Tibial nerve (tissue), 4 donors: ENCODE results near the gene GREM1. TPM values are rescaled to one million over a fixed set of nuclear protein-coding genes. Genes with fewer than 3 reads are reported as not detected.

Source experiments
- DNase-seq, 2 donors: peaks; one replicate each; pipeline ENCODE4 v3.0.0-alpha.2; 2019; ENCODE audit warnings: low spot score in 2 of 2
- H3K27ac ChIP-seq, 4 donors: fragments of 200-600 bp; sonication (generic) in 3 of 4; one replicate each; pipeline ENCODE4 v1.5.1; 2017 to 2019; ENCODE audit warnings: mild to moderate bottlenecking in 1 of 4
- H3K27me3 ChIP-seq, 2 donors: fragments of 200-600 bp; sonication (generic) in 1 of 2; one replicate each; pipeline versions ENCODE4 v1.5.1 to v1.6.0; 2017 to 2019
- H3K36me3 ChIP-seq, 3 donors: fragments of 200-600 bp; sonication (generic); one replicate each; pipeline ENCODE4 v1.5.1; 2018 to 2019
- H3K4me1 ChIP-seq, 4 donors: fragments of 200-600 bp; sonication (generic) in 3 of 4; one replicate each; pipeline ENCODE4 v1.5.1; 2017 to 2019
- H3K4me3 ChIP-seq, 4 donors: fragments of 200-600 bp; sonication (generic) in 3 of 4; one replicate each; pipeline ENCODE4 v1.5.1; 2017 to 2019; ENCODE audit warnings: mild to moderate bottlenecking in 1 of 4, moderate library complexity in 1 of 4
- H3K9me3 ChIP-seq, 4 donors: fragments of 200-600 bp; sonication (generic) in 3 of 4; one replicate each; pipeline ENCODE4 v1.5.1; 2017 to 2019
- CTCF ChIP-seq, 5 experiments: fragments of 200-600 bp in 3 of 5; fragments of 450-650 bp in 2 of 5; sonication (generic) in 3 of 5; IDR thresholded peaks; one replicate each; pipeline ENCODE4 v1.5.1; 2016 to 2019; ENCODE audit warnings: antibody characterized with exemption in 5 of 5, mild to moderate bottlenecking in 3 of 5, moderate library complexity in 2 of 5
- EP300 ChIP-seq, 2 donors: sonication (generic); formaldehyde crosslinking; IDR thresholded peaks; one replicate each; pipeline ENCODE4 v1.6.1; 2017; ENCODE audit warnings: antibody characterized with exemption in 2 of 2, mild to moderate bottlenecking in 1 of 2
- POLR2A ChIP-seq, 2 donors: fragments of 450-650 bp; IDR thresholded peaks; one replicate each; pipeline ENCODE4 v1.6.1; 2017; ENCODE audit warnings: antibody characterized with exemption in 2 of 2, mild to moderate bottlenecking in 2 of 2, moderate library complexity in 2 of 2
- WGBS, 2 donors: methylation state at CpG; one replicate each; pipeline ENCODE4 v1.1.5; 2018; 5-methylcytosine and 5-hydroxymethylcytosine counted together
- total RNA-seq, 4 donors: library from RNA; depleted of rRNA; stranded (reverse); fragments of >200 nt; gene quantifications; one replicate each; pipeline ENCODE4 v1.1.0, GENCODE V29; 2016

The GREM1 gene
- total RNA-seq, 4 donors from 2014 or later: 0.30 TPM; not detected in 3

GRCh38 chr15:32688151-32688639 is 29.6 kb upstream of the GREM1 start:
- no peaks in the 10 kb centered on the region for H3K27me3 ChIP-seq
- H3K36me3 ChIP-seq: no peaks in the 10 kb centered on the region
- no peak overlapping the region for H3K27ac ChIP-seq
- TF ChIP-seq CTCF (IDR thresholded peaks at IDR 0.05) (no peak), EP300 (IDR thresholded peaks at IDR 0.05) (no peak), POLR2A (IDR thresholded peaks at IDR 0.05) (no peak)
- no peaks in the 10 kb centered on the region for H3K9me3 ChIP-seq
- H3K4me1 ChIP-seq: peaks cover 0 to 6% (median 0%) of the 10 kb centered on the region in 4 donors
- WGBS, 2 donors: 59 to 75% methylated on average over 2 of the region's 2 CpGs
- DNase-seq: no peak
- no peak overlapping the region for H3K4me3 ChIP-seq

GRCh38 chr15:32690941-32691688 is 26.7 kb upstream of the GREM1 start:
- Histone ChIP-seq H3K27me3 (no peaks in the 10 kb centered on the region), H3K4me3 (no peak overlapping the region), H3K36me3 (no peaks in the 10 kb centered on the region), H3K27ac (no peak overlapping the region), H3K4me1 (no peaks in the 10 kb centered on the region), H3K9me3 (no peaks in the 10 kb centered on the region)
- TF ChIP-seq CTCF (IDR thresholded peaks at IDR 0.05): no peak
- 46 to 56% methylated on average over 8 of the region's 8 CpGs for WGBS, 2 donors
- no peak for DNase-seq

GRCh38 chr15:32691689-32692038 is 26.1 kb upstream of the GREM1 start:
- Histone ChIP-seq H3K27ac (no peak overlapping the region), H3K36me3 (no peaks in the 10 kb centered on the region), H3K9me3 (no peaks in the 10 kb centered on the region), H3K4me1 (no peaks in the 10 kb centered on the region), H3K27me3 (no peaks in the 10 kb centered on the region), H3K4me3 (no peak overlapping the region)
- WGBS, 2 donors: 86 to 89% methylated on average over 10 of the region's 10 CpGs
- DNase-seq: no peak
- TF ChIP-seq EP300 (IDR thresholded peaks at IDR 0.05) (no peak), CTCF (IDR thresholded peaks at IDR 0.05) (no peak), POLR2A (IDR thresholded peaks at IDR 0.05) (no peak)

- no peak overlapping the region for H3K4me3 ChIP-seq
- H3K9me3 ChIP-seq: no peaks in the 10 kb centered on the region
- WGBS, 2 donors: 87 to 100% methylated on average over 2 of the region's 2 CpGs
- H3K27me3 ChIP-seq: no peaks in the 10 kb centered on the region
- no peak for TF ChIP-seq CTCF (IDR thresholded peaks at IDR 0.05)
- no peak for TF ChIP-seq EP300 (IDR thresholded peaks at IDR 0.05)
- no peak for TF ChIP-seq POLR2A (IDR thresholded peaks at IDR 0.05)
- H3K36me3 ChIP-seq: no peaks in the 10 kb centered on the region
- no peaks in the 10 kb centered on the region for H3K4me1 ChIP-seq
- DNase-seq: no peak
- no peak overlapping the region for H3K27ac ChIP-seq
Measured at GRCh38 chr15:32692286-32692685, 25.5 kb upstream of the GREM1 start.

GRCh38 chr15:32694222-32694983 is 23.4 kb upstream of the GREM1 start:
- Histone ChIP-seq H3K4me1 (no peaks in the 10 kb centered on the region), H3K4me3 (no peak overlapping the region), H3K27ac (no peak overlapping the region), H3K36me3 (no peaks in the 10 kb centered on the region), H3K27me3 (no peaks in the 10 kb centered on the region), H3K9me3 (no peaks in the 10 kb centered on the region)
- TF ChIP-seq EP300 (IDR thresholded peaks at IDR 0.05) (no peak), POLR2A (IDR thresholded peaks at IDR 0.05) (no peak), CTCF (IDR thresholded peaks at IDR 0.05) (no peak)
- 93 to 95% methylated on average over 3 of the region's 3 CpGs for WGBS, 2 donors
- no peak for DNase-seq
